Measurements from ENCODE around the gene IGSF21. TPM values are rescaled to one million over a fixed set of nuclear protein-coding genes. Genes with fewer than 3 reads are reported as not detected.

IGSF21 gene
- total RNA-seq, 3 donors from 2014 or later (not counting 1 experiment from before 2014, with no cell fraction given): not detected

GRCh38 chr1:18312961-18313360, 205.4 kb downstream of the IGSF21 start:
- H3K4me1 ChIP-seq (ENCODE audit: control insufficient read depth, insufficient read depth, low read length): no peaks in the 10 kb centered on the region
- no peak for DNase-seq
- no peak overlapping the region for H3K4me3 Mint-ChIP-seq
- H3K27ac ChIP-seq (ENCODE audit: low read length): no peak overlapping the region
- H3K27me3 ChIP-seq (ENCODE audit: control insufficient read depth, insufficient read depth, low read length): no peaks in the 10 kb centered on the region
- peaks cover 3 to 10% of the 10 kb centered on the region in 2 donors for H3K27me3 Mint-ChIP-seq (ENCODE audit: low read depth in 2 of 2)
- no peak for ATAC-seq
- intact Hi-C loops (cut with micrococcal nuclease): no loop called here
- H3K36me3 Mint-ChIP-seq: no peaks in the 10 kb centered on the region
- H3K36me3 ChIP-seq (ENCODE audit: control insufficient read depth, insufficient read depth, low read length): no peaks in the 10 kb centered on the region
- 89% methylated on average over 10 of the region's 10 CpGs for WGBS (ENCODE audit: insufficient coverage)
- no peak for TF ChIP-seq CTCF (IDR thresholded peaks at IDR 0.05)
- no peaks in the 10 kb centered on the region for H3K9me3 ChIP-seq (ENCODE audit: control insufficient read depth, insufficient read depth, low read length)
- H3K4me1 Mint-ChIP-seq: no peaks in the 10 kb centered on the region
- H3K4me3 ChIP-seq (ENCODE audit: low read length): no peak overlapping the region
- no peak overlapping the region for H3K27ac Mint-ChIP-seq
- peaks cover 0 to 2% of the 10 kb centered on the region in 2 donors for H3K9me3 Mint-ChIP-seq

- DNase-seq (no peak), ATAC-seq (no peak)
- TF ChIP-seq CTCF (IDR thresholded peaks at IDR 0.05): no peak
- Histone ChIP-seq H3K9me3 (ENCODE audit: control insufficient read depth, insufficient read depth, low read length) (no peaks in the 10 kb centered on the region), H3K4me1 (ENCODE audit: control insufficient read depth, insufficient read depth, low read length) (no peaks in the 10 kb centered on the region), H3K27me3 (ENCODE audit: control insufficient read depth, insufficient read depth, low read length) (no peaks in the 10 kb centered on the region), H3K36me3 (ENCODE audit: control insufficient read depth, insufficient read depth, low read length) (no peaks in the 10 kb centered on the region), H3K27ac (ENCODE audit: low read length) (no peak overlapping the region), H3K4me3 (ENCODE audit: low read length) (no peak overlapping the region)
- no peaks in the 10 kb centered on the region for H3K36me3 Mint-ChIP-seq
- no peak overlapping the region for H3K4me3 Mint-ChIP-seq
- intact Hi-C loops (cut with micrococcal nuclease): no loop called here
- peaks cover 0 to 2% of the 10 kb centered on the region in 2 donors for H3K9me3 Mint-ChIP-seq
- peaks cover 3 to 10% of the 10 kb centered on the region in 2 donors for H3K27me3 Mint-ChIP-seq (ENCODE audit: low read depth in 2 of 2)
- no peak overlapping the region for H3K27ac Mint-ChIP-seq
- H3K4me1 Mint-ChIP-seq: no peaks in the 10 kb centered on the region
- WGBS (ENCODE audit: insufficient coverage): 91% methylated on average over 2 of the region's 2 CpGs
These were observed 205.9 kb downstream of the IGSF21 start for GRCh38 chr1:18313523-18313922.

DNA sequence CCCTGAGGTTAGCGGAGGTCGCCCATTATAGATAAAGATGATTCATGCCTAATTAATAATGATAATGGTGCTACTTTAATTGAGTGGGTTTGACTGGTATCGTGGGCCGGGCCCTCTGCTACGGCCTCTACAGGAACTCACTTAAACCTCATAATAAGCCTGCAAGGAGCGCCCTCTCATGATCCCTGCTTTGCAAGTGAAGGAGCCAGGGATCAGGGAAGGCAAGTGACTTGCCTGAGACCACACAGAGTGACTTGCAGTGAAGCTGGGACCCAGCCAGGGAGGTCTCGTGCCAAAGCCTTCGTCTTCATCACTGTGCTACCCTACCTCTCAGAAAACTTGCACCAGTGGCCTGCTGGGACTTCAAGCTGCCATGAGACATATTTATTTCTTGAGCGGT, 206.8 kb downstream of the IGSF21 start:
- Histone ChIP-seq H3K4me1 (ENCODE audit: control insufficient read depth, insufficient read depth, low read length) (no peaks in the 10 kb centered on the region), H3K9me3 (ENCODE audit: control insufficient read depth, insufficient read depth, low read length) (no peaks in the 10 kb centered on the region), H3K27ac (ENCODE audit: low read length) (no peak overlapping the region), H3K27me3 (ENCODE audit: control insufficient read depth, insufficient read depth, low read length) (no peaks in the 10 kb centered on the region), H3K36me3 (ENCODE audit: control insufficient read depth, insufficient read depth, low read length) (no peaks in the 10 kb centered on the region), H3K4me3 (ENCODE audit: low read length) (no peak overlapping the region)
- no peaks in the 10 kb centered on the region for H3K36me3 Mint-ChIP-seq
- H3K9me3 Mint-ChIP-seq: peaks cover 0 to 2% of the 10 kb centered on the region in 2 donors
- H3K27ac Mint-ChIP-seq: no peak overlapping the region
- ATAC-seq (no peak), DNase-seq (no peak)
- intact Hi-C loops (cut with micrococcal nuclease): no loop called here
- no peak overlapping the region for H3K4me3 Mint-ChIP-seq
- no peaks in the 10 kb centered on the region for H3K4me1 Mint-ChIP-seq
- no peak for TF ChIP-seq CTCF (IDR thresholded peaks at IDR 0.05)
- H3K27me3 Mint-ChIP-seq (ENCODE audit: low read depth in 2 of 2): peaks cover 3 to 10% of the 10 kb centered on the region in 2 donors
- WGBS (ENCODE audit: insufficient coverage): 83% methylated on average over 7 of the region's 9 CpGs

DNA sequence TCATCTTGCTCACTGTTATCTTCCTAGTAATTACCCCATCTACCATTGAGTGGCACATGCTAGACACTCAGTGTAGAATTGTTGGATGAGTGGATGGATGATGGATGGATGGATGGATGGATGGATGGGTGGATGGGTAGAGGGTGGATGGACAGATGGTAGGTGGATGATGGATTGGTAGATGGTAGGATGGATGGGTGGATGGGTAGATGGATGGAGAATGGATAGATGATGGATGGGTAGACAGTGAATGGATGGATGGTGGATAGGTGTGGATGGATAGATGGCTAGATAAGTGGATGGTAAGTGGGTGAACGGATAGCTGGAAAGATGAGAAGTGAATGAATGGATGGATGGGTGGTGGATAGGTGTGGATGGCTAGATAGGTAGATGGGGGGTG, 207.9 kb downstream of the IGSF21 start:
- WGBS (ENCODE audit: insufficient coverage): 80% methylated on average over 1 of the region's 1 CpG
- Histone ChIP-seq H3K9me3 (ENCODE audit: control insufficient read depth, insufficient read depth, low read length) (no peaks in the 10 kb centered on the region), H3K27ac (ENCODE audit: low read length) (no peak overlapping the region), H3K27me3 (ENCODE audit: control insufficient read depth, insufficient read depth, low read length) (no peaks in the 10 kb centered on the region), H3K4me1 (ENCODE audit: control insufficient read depth, insufficient read depth, low read length) (no peaks in the 10 kb centered on the region), H3K36me3 (ENCODE audit: control insufficient read depth, insufficient read depth, low read length) (no peaks in the 10 kb centered on the region), H3K4me3 (ENCODE audit: low read length) (no peak overlapping the region)
- no peak for TF ChIP-seq CTCF (IDR thresholded peaks at IDR 0.05)
- no peaks in the 10 kb centered on the region for H3K36me3 Mint-ChIP-seq
- no peaks in the 10 kb centered on the region for H3K4me1 Mint-ChIP-seq
- H3K27me3 Mint-ChIP-seq (ENCODE audit: low read depth in 2 of 2): peaks cover 3 to 10% of the 10 kb centered on the region in 2 donors
- no peak overlapping the region for H3K27ac Mint-ChIP-seq
- ATAC-seq (no peak), DNase-seq (no peak)
- intact Hi-C loops (cut with micrococcal nuclease): no loop called here
- H3K4me3 Mint-ChIP-seq: no peak overlapping the region
- peaks cover 0 to 2% of the 10 kb centered on the region in 2 donors for H3K9me3 Mint-ChIP-seq
